Astrocyte of the cerebellum (primary cell): Measurements from ENCODE around the gene MLXIP.

Experiments used
- DNase-seq: peaks from one replicate; pipeline ENCODE4 v3.0.0-alpha.2; 2011; ENCODE audit warnings: low read depth
- H3K4me3 ChIP-seq: 2 replicates; pipeline ENCODE4 v1.5.1; 2011; ENCODE audit warnings: mild to moderate bottlenecking, low read depth, low read length, moderate library complexity
- in situ Hi-C: cut with HindIII; loops from 2 replicates; pipeline ENCODE4 v1.10.0; 2017; ENCODE audit warnings: low sequenced_read_pairs
- TF ChIP-seq, protein P1 (sequence below): IDR thresholded peaks from 2 replicates; pipeline ENCODE4 v1.5.1; 2012; ENCODE audit warnings: low read length, low read depth, moderate library complexity, mild to moderate bottlenecking; ENCODE audit errors: missing control alignments

Gene MLXIP, protein sequence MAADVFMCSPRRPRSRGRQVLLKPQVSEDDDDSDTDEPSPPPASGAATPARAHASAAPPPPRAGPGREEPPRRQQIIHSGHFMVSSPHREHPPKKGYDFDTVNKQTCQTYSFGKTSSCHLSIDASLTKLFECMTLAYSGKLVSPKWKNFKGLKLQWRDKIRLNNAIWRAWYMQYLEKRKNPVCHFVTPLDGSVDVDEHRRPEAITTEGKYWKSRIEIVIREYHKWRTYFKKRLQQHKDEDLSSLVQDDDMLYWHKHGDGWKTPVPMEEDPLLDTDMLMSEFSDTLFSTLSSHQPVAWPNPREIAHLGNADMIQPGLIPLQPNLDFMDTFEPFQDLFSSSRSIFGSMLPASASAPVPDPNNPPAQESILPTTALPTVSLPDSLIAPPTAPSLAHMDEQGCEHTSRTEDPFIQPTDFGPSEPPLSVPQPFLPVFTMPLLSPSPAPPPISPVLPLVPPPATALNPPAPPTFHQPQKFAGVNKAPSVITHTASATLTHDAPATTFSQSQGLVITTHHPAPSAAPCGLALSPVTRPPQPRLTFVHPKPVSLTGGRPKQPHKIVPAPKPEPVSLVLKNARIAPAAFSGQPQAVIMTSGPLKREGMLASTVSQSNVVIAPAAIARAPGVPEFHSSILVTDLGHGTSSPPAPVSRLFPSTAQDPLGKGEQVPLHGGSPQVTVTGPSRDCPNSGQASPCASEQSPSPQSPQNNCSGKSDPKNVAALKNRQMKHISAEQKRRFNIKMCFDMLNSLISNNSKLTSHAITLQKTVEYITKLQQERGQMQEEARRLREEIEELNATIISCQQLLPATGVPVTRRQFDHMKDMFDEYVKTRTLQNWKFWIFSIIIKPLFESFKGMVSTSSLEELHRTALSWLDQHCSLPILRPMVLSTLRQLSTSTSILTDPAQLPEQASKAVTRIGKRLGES

DNA sequence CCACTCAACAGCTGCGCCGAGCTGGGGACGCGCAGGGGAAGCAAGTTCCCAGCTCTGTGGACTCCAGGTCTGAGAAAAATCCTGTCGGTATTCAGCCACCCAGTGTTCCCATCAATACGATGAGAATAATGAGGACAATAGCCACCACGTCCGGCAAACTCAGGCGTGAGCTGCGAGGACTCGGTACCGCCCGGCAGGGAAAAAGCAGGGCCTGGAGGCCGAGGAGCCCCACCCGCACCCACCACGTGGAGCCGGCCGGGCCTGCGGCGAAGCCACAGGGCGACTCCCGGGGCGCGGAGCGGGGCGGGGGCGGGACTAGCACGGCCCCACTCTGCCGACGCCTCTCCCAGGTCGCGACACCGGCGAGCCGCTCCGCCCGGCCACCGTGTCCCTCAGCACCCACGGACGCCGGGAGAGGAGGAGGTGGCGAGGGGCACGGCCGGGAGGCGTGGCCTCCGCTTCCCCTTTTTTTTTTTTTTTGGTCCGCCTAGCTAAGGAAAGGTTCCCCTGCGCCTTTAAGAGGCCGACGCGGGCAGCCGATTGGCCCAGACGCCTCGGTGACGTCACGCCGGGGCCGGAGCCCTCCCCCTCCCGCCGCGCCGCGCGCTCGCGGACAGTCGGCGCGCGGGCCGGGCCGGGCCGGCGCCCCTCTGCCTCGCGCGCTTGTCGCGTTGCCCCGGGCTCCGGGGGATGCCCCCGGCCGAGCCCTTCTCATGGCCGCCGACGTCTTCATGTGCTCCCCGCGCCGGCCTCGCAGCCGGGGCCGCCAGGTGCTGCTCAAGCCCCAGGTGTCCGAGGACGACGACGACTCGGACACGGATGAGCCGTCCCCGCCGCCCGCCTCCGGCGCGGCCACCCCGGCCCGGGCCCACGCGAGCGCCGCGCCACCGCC lies at the start of gene MLXIP:
Gene MLXIP, plus strand, starts transcription at position 616 of the 892 bp plus-strand sequence. Its CDS starts 98 bp downstream, at position 714.
- peak within 1 kb of the TSS; percentile 75 for H3K4me3 ChIP-seq
- TF ChIP-seq, protein P1, sequence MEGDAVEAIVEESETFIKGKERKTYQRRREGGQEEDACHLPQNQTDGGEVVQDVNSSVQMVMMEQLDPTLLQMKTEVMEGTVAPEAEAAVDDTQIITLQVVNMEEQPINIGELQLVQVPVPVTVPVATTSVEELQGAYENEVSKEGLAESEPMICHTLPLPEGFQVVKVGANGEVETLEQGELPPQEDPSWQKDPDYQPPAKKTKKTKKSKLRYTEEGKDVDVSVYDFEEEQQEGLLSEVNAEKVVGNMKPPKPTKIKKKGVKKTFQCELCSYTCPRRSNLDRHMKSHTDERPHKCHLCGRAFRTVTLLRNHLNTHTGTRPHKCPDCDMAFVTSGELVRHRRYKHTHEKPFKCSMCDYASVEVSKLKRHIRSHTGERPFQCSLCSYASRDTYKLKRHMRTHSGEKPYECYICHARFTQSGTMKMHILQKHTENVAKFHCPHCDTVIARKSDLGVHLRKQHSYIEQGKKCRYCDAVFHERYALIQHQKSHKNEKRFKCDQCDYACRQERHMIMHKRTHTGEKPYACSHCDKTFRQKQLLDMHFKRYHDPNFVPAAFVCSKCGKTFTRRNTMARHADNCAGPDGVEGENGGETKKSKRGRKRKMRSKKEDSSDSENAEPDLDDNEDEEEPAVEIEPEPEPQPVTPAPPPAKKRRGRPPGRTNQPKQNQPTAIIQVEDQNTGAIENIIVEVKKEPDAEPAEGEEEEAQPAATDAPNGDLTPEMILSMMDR, result no peak
- in situ Hi-C loops, result no loop called here
- no peak for DNase-seq

DNA sequence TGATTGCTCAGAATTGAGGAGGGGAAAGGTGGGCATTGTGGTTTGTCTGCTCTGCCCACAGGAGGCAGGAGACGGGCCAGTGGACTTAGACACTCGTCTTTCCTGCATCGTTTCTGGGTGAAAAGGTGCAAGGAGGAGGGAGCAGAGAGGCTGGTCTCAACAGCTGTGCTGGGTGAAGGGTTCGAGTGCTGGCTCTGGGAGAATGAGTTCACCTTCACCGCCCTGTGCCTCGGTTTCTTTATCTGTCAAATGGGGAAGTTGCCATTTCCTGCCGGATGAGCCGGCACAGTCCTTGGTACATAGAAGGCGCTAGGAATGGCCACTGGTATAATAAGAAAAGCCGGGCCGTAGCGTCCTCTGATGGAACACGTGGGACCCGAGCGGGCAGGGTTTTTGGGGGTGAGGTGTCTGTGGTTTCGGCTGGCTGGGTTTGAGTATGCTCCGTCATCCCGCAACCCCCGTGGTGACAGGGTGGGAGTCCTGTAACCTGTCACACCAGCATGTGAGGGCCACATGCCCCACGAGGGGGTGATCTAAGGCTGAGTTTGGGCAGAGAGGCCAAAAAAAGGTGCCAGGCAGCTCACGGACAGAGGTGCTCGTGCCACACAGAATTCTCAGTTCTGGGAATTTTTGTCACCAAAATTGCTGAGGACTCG lies 49.5 kb upstream of the MLXIP start:
- TF ChIP-seq, protein P1, result no peak
- DNase-seq, result no peak
- in situ Hi-C loops, result no loop called here
- H3K4me3 ChIP-seq, result no peak overlapping the region

DNA sequence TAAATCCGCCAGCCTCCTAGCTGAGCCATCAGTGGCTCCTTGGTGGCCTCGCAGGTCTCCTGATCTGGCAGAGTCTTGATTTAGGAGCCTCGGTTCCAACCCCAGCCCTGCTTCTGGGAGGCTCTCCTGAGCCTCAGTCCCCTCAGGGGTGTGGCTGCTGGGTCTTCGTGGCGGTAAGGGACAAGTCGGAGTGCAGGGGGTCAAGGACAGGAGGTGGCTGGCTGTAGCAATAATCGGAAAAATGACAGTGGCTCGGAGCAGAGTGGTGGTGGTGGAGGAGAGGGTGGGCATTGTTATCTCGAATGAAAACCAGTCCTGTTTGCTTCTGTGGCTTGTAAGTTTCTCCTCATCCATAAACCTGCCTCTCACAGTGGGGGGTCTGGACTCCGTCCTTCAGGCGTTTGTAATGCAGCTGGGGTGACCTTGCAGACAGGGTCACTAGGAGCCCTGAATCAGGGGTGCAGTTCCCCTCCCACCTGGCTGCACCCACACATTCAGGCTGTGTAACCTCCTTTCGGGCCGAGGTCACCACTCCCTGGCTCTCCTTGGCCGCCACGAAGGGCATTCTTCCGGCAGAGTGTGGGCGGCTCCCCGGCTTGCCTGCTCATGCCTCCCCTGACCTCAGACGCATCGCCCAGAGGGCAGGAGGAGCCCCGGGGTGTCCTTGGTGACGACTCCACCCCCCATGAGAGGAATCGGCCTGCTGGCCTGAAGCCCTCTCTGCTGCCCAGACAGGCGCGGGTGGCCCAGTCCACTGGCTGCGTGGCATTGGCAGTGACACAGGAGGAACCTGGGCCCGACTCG lies 48.7 kb upstream of the MLXIP start:
- no peak for DNase-seq
- TF ChIP-seq, protein P1, result no peak
- in situ Hi-C loops, result no loop called here
- H3K4me3 ChIP-seq, result no peak overlapping the region

DNA sequence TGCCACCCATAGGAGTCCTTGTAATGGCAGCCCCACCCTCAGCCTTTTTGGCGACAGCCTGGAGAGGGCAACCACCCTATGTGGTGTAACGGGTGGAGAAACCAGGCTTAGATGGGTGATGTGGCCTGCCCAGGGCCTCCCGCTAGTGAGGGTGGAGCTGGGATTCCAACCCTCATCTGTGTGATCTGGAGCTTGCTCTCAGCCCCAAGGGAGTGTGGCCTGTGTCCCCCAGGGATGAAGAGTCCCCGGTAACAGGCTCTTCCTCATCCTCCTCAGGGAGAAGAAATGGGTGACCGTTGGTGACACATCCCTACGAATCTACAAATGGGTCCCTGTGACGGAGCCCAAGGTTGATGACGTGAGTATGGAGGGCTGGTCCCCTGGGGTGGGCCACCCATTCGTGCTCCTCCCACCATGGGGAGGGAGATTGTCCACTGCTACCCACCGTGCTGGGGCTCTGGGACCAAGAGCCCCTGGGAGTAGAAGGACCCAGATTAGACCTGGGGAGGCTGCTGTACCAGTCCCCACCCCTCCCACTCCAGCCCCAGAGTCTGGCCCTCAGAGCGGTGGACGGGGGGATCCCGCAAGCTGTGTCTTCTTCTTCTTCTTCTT lies 48.0 kb upstream of the MLXIP start:
- in situ Hi-C loops, result no loop called here

More for the DNA sequence above, 48.0 kb upstream of the MLXIP start:
- DNase-seq, result no peak
- TF ChIP-seq, protein P1, result no peak
- H3K4me3 ChIP-seq, result no peak overlapping the region
